Memory B cell (primary cell): ENCODE results near the gene CDH12.
"Not testable (repeated sequence)": the region's sequence is repeated elsewhere in the genome, so short reads cannot be mapped to it uniquely, and the experiment has no call there.

Source experiments
- ATAC-seq: fragments of 150-1000 bp; cut with Tn5 transposase; 2 replicates; pipeline ENCODE4 v1.10.0; 2021; ENCODE audit warnings: low read depth, mild to moderate bottlenecking, moderate library complexity
- DNase-seq, 2 donors: peaks; one replicate each; pipeline ENCODE4 v3.0.0; 2022; ENCODE audit warnings: low spot score in 2 of 2
- H3K27ac Mint-ChIP-seq: one replicate; pipeline ENCODE4 v1.8.0; 2022; ENCODE audit warnings: mild to moderate bottlenecking, moderate library complexity, mixed read lengths
- H3K27me3 Mint-ChIP-seq: one replicate; pipeline ENCODE4 v1.8.0; 2022; ENCODE audit warnings: mixed read lengths
- H3K36me3 Mint-ChIP-seq: one replicate; pipeline ENCODE4 v1.8.0; 2022; ENCODE audit warnings: mild to moderate bottlenecking, mixed read lengths
- H3K4me1 Mint-ChIP-seq: one replicate; pipeline ENCODE4 v1.8.0; 2022; ENCODE audit warnings: mixed read lengths
- H3K4me3 Mint-ChIP-seq: one replicate; pipeline ENCODE4 v1.8.0; 2022; ENCODE audit warnings: mild to moderate bottlenecking, moderate library complexity, mixed read lengths
- H3K9me3 Mint-ChIP-seq: one replicate; pipeline ENCODE4 v1.8.0; 2022; ENCODE audit warnings: mixed read lengths

The CDH12 gene

DNA sequence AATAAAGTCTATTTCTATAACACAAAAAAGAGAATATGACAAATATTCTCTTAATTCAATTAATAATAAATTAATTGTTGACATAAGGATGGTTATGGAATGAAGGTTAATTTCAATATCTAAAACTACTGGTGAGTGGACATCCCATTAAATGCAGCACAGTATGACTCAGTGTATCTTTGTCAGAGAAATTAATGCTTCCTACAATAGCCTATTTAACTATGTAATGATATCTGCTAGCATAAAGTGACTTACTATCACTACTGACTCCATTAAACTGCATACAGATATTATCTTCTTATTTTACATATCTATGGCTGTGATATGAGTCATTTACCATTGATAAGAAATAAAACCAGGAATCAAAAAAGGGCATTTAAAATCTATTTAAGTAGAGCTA is 298.7 kb downstream of the CDH12 start:
- no peaks in the 10 kb centered on the region for H3K27me3 Mint-ChIP-seq
- DNase-seq (no peak), ATAC-seq (no peak)
- H3K9me3 Mint-ChIP-seq, result peaks cover 2% of the 10 kb centered on the region
- H3K27ac Mint-ChIP-seq, result no peak overlapping the region
- H3K36me3 Mint-ChIP-seq, result no peaks in the 10 kb centered on the region
- H3K4me3 Mint-ChIP-seq, result no peak overlapping the region
- H3K4me1 Mint-ChIP-seq, result no peaks in the 10 kb centered on the region

DNA sequence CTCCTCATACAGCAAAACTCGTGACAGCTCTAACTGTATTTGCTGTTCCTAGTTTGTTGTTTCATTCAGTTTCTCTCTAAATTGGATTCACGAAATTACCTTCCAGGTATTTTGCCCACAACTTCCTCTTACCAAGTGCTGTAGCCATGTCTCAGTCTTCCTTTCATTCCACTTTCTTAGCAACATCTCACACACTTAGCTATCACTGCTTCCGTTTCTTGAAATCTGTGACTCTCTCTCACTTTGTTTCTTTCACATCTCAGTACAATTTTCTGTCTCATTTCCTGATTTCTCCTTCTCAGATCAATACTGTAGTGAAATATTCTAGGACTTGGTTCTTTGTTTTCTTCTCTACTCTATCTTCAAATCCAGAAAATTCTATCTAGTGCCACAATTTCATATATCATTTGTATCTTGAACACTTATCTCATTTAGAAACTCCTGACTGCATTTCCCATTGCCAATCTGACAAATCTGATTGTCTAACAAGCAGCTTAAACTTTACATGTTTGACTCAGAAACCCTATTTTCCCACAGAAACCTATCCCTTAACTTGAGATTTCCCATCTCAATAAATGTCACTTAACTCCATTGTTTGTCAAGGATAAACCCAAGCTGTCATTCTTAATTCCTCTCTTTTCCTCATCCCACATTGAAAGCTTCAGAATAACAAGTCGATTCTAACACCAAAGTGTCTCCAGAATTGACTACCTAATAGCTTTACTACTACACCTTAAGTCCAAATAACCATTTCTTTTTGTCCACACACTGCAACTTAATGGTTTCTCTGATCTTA is 303.1 kb downstream of the CDH12 start:
- ATAC-seq, result no peak
- Mint-ChIP-seq H3K4me3 (no peak overlapping the region), H3K36me3 (no peaks in the 10 kb centered on the region), H3K27me3 (no peaks in the 10 kb centered on the region), H3K27ac (no peak overlapping the region), H3K9me3 (peaks cover 3% of the 10 kb centered on the region), H3K4me1 (no peaks in the 10 kb centered on the region)
- no peak for DNase-seq

GRCh38 chr5:22542340-22542739 is 310.8 kb downstream of the CDH12 start:
- no peak overlapping the region for H3K27ac Mint-ChIP-seq
- no peak for DNase-seq
- H3K4me3 Mint-ChIP-seq, result no peak overlapping the region
- no peaks in the 10 kb centered on the region for H3K4me1 Mint-ChIP-seq
- peaks cover 3% of the 10 kb centered on the region for H3K9me3 Mint-ChIP-seq
- no peak for ATAC-seq
- no peaks in the 10 kb centered on the region for H3K27me3 Mint-ChIP-seq
- H3K36me3 Mint-ChIP-seq, result no peaks in the 10 kb centered on the region

DNA sequence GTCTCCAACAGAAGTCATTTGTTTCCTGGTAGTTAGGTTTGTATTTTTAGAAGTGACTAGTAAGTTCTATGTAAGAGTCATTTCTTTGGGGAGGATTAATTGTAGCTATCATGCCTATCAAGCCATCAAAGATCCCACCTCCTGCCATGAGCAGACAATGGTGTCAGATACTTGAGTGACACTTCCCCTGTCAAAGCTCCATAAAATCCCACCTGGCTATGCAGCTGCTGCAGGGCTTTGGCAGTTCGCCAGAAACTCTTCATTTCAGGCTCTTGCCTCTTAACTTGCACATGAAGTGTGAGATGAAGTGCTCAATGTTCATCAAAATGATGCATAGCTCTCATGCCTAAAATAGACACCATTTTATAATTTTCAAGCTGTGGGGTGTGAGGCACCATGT is 312.1 kb downstream of the CDH12 start:
- no peaks in the 10 kb centered on the region for H3K4me1 Mint-ChIP-seq
- no peak for DNase-seq
- no peak overlapping the region for H3K4me3 Mint-ChIP-seq
- no peaks in the 10 kb centered on the region for H3K36me3 Mint-ChIP-seq
- no peak overlapping the region for H3K27ac Mint-ChIP-seq
- ATAC-seq, result no peak
- H3K27me3 Mint-ChIP-seq, result no peaks in the 10 kb centered on the region
- H3K9me3 Mint-ChIP-seq, result peaks cover 4% of the 10 kb centered on the region

GRCh38 chr5:22539762-22540161 is 313.4 kb downstream of the CDH12 start:
- Mint-ChIP-seq H3K27ac (no peak overlapping the region), H3K9me3 (peaks cover 4% of the 10 kb centered on the region), H3K4me1 (no peaks in the 10 kb centered on the region), H3K27me3 (no peaks in the 10 kb centered on the region), H3K36me3 (no peaks in the 10 kb centered on the region), H3K4me3 (no peak overlapping the region)
- DNase-seq (no peak), ATAC-seq (no peak)

DNA sequence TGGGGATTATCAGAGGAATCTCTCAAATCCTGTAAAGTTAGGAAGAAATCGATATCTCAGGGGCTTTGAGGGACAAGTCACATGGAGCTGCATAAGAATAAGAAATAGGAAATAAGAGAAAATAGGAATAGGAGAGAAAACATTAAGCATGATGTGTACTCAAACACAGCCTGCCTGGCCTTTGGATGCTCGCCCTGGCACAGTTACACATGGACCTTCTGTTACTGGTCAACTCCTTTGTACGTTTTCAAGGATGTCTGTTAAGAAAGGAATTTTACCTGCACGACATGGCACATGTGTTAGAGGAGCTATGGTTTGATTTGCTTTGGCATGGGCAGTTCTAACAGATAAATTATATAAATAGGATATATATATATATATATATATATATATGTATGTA is 321.2 kb downstream of the CDH12 start:
- Mint-ChIP-seq H3K36me3 (no peaks in the 10 kb centered on the region), H3K9me3 (peaks cover 1% of the 10 kb centered on the region), H3K4me1 (no peaks in the 10 kb centered on the region), H3K4me3 (no peak overlapping the region), H3K27ac (no peak overlapping the region), H3K27me3 (no peaks in the 10 kb centered on the region)
- DNase-seq (no peak), ATAC-seq (no peak)

DNA sequence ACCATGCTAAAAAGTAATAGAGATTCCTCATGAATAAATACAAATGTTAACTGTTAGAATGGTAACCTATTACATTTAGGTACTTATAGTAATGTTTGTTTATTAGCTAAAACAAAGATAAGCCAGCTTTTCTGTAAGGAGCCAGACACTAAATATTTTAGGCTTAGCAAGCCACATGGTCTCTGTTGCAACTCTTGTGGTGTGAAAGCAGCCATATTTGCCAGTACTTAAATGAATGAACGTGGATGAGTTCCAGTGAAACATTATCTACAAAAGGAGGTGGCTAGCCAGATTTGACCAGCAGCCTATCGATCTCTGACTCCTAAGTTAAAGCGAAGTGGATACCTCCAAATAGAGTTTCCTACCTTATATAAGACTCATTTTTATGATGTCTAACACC is 331.6 kb downstream of the CDH12 start:
- DNase-seq (no peak), ATAC-seq (no peak)
- Mint-ChIP-seq H3K27me3 (no peaks in the 10 kb centered on the region), H3K4me1 (no peaks in the 10 kb centered on the region), H3K4me3 (no peak overlapping the region), H3K9me3 (peaks cover 6% of the 10 kb centered on the region), H3K27ac (no peak overlapping the region), H3K36me3 (no peaks in the 10 kb centered on the region)

- H3K36me3 Mint-ChIP-seq, DNase-seq, H3K4me3 Mint-ChIP-seq, ATAC-seq, H3K4me1 Mint-ChIP-seq, H3K9me3 Mint-ChIP-seq, H3K27me3 Mint-ChIP-seq, H3K27ac Mint-ChIP-seq: not testable (repeated sequence)
These were observed 336.6 kb downstream of the CDH12 start for GRCh38 chr5:22516497-22516896.

- H3K9me3 Mint-ChIP-seq, result no peaks in the 10 kb centered on the region
- no peak overlapping the region for H3K27ac Mint-ChIP-seq
- H3K27me3 Mint-ChIP-seq, result no peaks in the 10 kb centered on the region
- ATAC-seq (no peak), DNase-seq (no peak)
- H3K36me3 Mint-ChIP-seq, result no peaks in the 10 kb centered on the region
- no peak overlapping the region for H3K4me3 Mint-ChIP-seq
- no peaks in the 10 kb centered on the region for H3K4me1 Mint-ChIP-seq
These were observed 338.9 kb downstream of the CDH12 start for GRCh38 chr5:22514231-22514630.

GRCh38 chr5:22505891-22506290 is 347.3 kb downstream of the CDH12 start:
- DNase-seq (no peak), ATAC-seq (no peak)
- peaks cover 1% of the 10 kb centered on the region for H3K9me3 Mint-ChIP-seq
- no peaks in the 10 kb centered on the region for H3K36me3 Mint-ChIP-seq
- H3K4me3 Mint-ChIP-seq, result no peak overlapping the region
- no peak overlapping the region for H3K27ac Mint-ChIP-seq
- H3K4me1 Mint-ChIP-seq, result no peaks in the 10 kb centered on the region
- H3K27me3 Mint-ChIP-seq, result no peaks in the 10 kb centered on the region

GRCh38 chr5:22504411-22504810 is 348.7 kb downstream of the CDH12 start:
- Mint-ChIP-seq H3K36me3 (no peaks in the 10 kb centered on the region), H3K9me3 (peaks cover 1% of the 10 kb centered on the region), H3K27me3 (no peaks in the 10 kb centered on the region), H3K4me3 (no peak overlapping the region), H3K4me1 (no peaks in the 10 kb centered on the region), H3K27ac (no peak overlapping the region)
- ATAC-seq, result no peak
- no peak for DNase-seq

- H3K36me3 Mint-ChIP-seq, result no peaks in the 10 kb centered on the region
- ATAC-seq (no peak), DNase-seq (no peak)
- H3K4me1 Mint-ChIP-seq, result no peaks in the 10 kb centered on the region
- H3K27me3 Mint-ChIP-seq, result no peaks in the 10 kb centered on the region
- H3K4me3 Mint-ChIP-seq, result no peak overlapping the region
- peaks cover 3% of the 10 kb centered on the region for H3K9me3 Mint-ChIP-seq
- H3K27ac Mint-ChIP-seq, result no peak overlapping the region
These were observed 352.6 kb downstream of the CDH12 start for GRCh38 chr5:22500556-22500955.

- H3K4me1 Mint-ChIP-seq, result no peaks in the 10 kb centered on the region
- no peak for ATAC-seq
- no peak for DNase-seq
- no peaks in the 10 kb centered on the region for H3K27me3 Mint-ChIP-seq
- H3K36me3 Mint-ChIP-seq, result no peaks in the 10 kb centered on the region
- no peak overlapping the region for H3K4me3 Mint-ChIP-seq
- no peak overlapping the region for H3K27ac Mint-ChIP-seq
- H3K9me3 Mint-ChIP-seq, result peaks cover 3% of the 10 kb centered on the region
These were observed 356.5 kb downstream of the CDH12 start for GRCh38 chr5:22496666-22497065.

DNA sequence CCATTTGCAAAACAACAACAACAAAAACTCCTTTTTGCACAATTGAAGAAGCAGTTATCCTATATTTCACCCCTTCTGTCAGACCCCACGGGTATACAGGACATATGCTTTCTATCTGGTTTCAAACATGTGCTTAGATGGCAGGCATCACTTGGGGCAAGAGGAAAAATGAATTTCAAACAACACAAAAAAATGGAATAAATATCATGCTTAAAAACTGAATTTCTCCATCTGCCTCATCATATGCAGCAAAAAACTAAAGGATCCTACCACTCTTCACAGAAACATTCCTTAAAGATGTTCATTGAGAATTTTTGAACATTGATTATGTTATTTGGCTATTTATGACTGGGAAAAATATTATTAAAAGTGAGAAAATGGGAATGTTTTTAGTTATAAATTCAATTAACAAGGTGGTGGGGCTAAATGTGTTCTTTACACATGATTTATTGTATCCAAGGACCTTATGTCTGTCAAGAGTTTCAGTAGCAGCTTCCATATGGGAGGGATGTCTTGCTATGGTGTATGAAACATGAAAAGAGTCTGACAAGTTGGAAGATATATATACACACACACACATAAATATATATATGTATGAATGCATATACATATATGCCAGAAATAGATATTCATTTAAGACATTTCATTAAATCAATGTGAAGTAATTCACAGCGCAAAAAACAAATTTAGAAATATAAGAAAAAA is 358.0 kb downstream of the CDH12 start:
- DNase-seq (no peak), ATAC-seq (no peak)
- Mint-ChIP-seq H3K4me1 (no peaks in the 10 kb centered on the region), H3K4me3 (no peak overlapping the region), H3K9me3 (peaks cover 4% of the 10 kb centered on the region), H3K27me3 (no peaks in the 10 kb centered on the region), H3K27ac (no peak overlapping the region), H3K36me3 (no peaks in the 10 kb centered on the region)

GRCh38 chr5:22488427-22488826 is 364.7 kb downstream of the CDH12 start:
- no peaks in the 10 kb centered on the region for H3K36me3 Mint-ChIP-seq
- no peak for ATAC-seq
- peaks cover 6% of the 10 kb centered on the region for H3K9me3 Mint-ChIP-seq
- no peaks in the 10 kb centered on the region for H3K27me3 Mint-ChIP-seq
- H3K4me3 Mint-ChIP-seq, result no peak overlapping the region
- no peaks in the 10 kb centered on the region for H3K4me1 Mint-ChIP-seq
- H3K27ac Mint-ChIP-seq, result no peak overlapping the region
- DNase-seq, result no peak
